ENCODE results near the gene FEM1B. TPM values are rescaled to one million over a fixed set of nuclear protein-coding genes. Genes with fewer than 3 reads are reported as not detected.

FEM1B gene
- total RNA-seq, 1 experiment from 2014 or later = 47.3 TPM

GRCh38 chr15:68322796-68323195 lies 45.3 kb downstream of the FEM1B start:
- Histone ChIP-seq H3K27me3 (replicated peaks; ENCODE audit: insufficient read depth, low read depth, low read length, poor library complexity) (no peaks in the 10 kb centered on the region), H3K27ac (ENCODE audit: low read depth, low read length, poor library complexity, severe bottlenecking) (no peak overlapping the region), H3K9me3 (ENCODE audit: low read depth, low read length, poor library complexity, severe bottlenecking) (no peaks in the 10 kb centered on the region), H3K36me3 (ENCODE audit: insufficient read depth, low read length, poor library complexity, severe bottlenecking) (no peaks in the 10 kb centered on the region), H3K4me1 (ENCODE audit: insufficient read depth, low read length, poor library complexity, severe bottlenecking) (peaks cover 3% of the 10 kb centered on the region), H3K4me3 (ENCODE audit: low read depth, low read length, poor library complexity, severe bottlenecking) (no peak overlapping the region)
- POLR2A ChIA-PET (ENCODE audit: low non-redundant PET) = no interaction called here
- no peak for DNase-seq (ENCODE audit: low spot score)
- intact Hi-C loops (cut with micrococcal nuclease; ENCODE audit: unreplicated experiment) = no loop called here
- TF ChIP-seq EZH2 (IDR thresholded peaks at IDR 0.05; ENCODE audit: borderline replicate concordance, low read depth, low read length, poor library complexity, severe bottlenecking) (no peak), CTCF (conservative IDR thresholded peaks at IDR 0.05; ENCODE audit: low read depth, low read length) (no peak)
- CTCF ChIA-PET = interaction anchor here (0.7 kb wide), 1 partner anchor 9 kb away, joined by 3 read pairs; no protein-coding TSS in a partner anchor
- BruUV-seq (replicated peaks) = no TSS peak

GRCh38 chr15:68325726-68326125 lies 48.2 kb downstream of the FEM1B start:
- no peaks in the 10 kb centered on the region for H3K36me3 ChIP-seq (ENCODE audit: insufficient read depth, low read length, poor library complexity, severe bottlenecking)
- H3K27ac ChIP-seq (ENCODE audit: low read depth, low read length, poor library complexity, severe bottlenecking) = no peak overlapping the region
- no peaks in the 10 kb centered on the region for H3K27me3 ChIP-seq (replicated peaks; ENCODE audit: insufficient read depth, low read depth, low read length, poor library complexity)
- no peak overlapping the region for H3K4me3 ChIP-seq (ENCODE audit: low read depth, low read length, poor library complexity, severe bottlenecking)
- no peaks in the 10 kb centered on the region for H3K9me3 ChIP-seq (ENCODE audit: low read depth, low read length, poor library complexity, severe bottlenecking)
- H3K4me1 ChIP-seq (ENCODE audit: insufficient read depth, low read length, poor library complexity, severe bottlenecking) = peaks cover 3% of the 10 kb centered on the region
- intact Hi-C loops (cut with micrococcal nuclease; ENCODE audit: unreplicated experiment) = no loop called here
- peak; percentile 21 for DNase-seq (ENCODE audit: low spot score)
- TF ChIP-seq CTCF (conservative IDR thresholded peaks at IDR 0.05; ENCODE audit: low read depth, low read length) (no peak), EZH2 (IDR thresholded peaks at IDR 0.05; ENCODE audit: borderline replicate concordance, low read depth, low read length, poor library complexity, severe bottlenecking) (no peak)
- BruUV-seq (replicated peaks) = no TSS peak
- POLR2A ChIA-PET (ENCODE audit: low non-redundant PET) = no interaction called here
- CTCF ChIA-PET = no interaction called here

- no TSS peak for BruUV-seq (replicated peaks)
- peak; percentile 14 for DNase-seq (ENCODE audit: low spot score)
- peaks cover 3% of the 10 kb centered on the region for H3K4me1 ChIP-seq (ENCODE audit: insufficient read depth, low read length, poor library complexity, severe bottlenecking)
- CTCF ChIA-PET = no interaction called here
- H3K9me3 ChIP-seq (ENCODE audit: low read depth, low read length, poor library complexity, severe bottlenecking) = no peaks in the 10 kb centered on the region
- no peak overlapping the region for H3K27ac ChIP-seq (ENCODE audit: low read depth, low read length, poor library complexity, severe bottlenecking)
- H3K36me3 ChIP-seq (ENCODE audit: insufficient read depth, low read length, poor library complexity, severe bottlenecking) = no peaks in the 10 kb centered on the region
- no peak for TF ChIP-seq EZH2 (IDR thresholded peaks at IDR 0.05; ENCODE audit: borderline replicate concordance, low read depth, low read length, poor library complexity, severe bottlenecking)
- no peak for TF ChIP-seq CTCF (conservative IDR thresholded peaks at IDR 0.05; ENCODE audit: low read depth, low read length)
- no peak overlapping the region for H3K4me3 ChIP-seq (ENCODE audit: low read depth, low read length, poor library complexity, severe bottlenecking)
- POLR2A ChIA-PET (ENCODE audit: low non-redundant PET) = no interaction called here
- intact Hi-C loops (cut with micrococcal nuclease; ENCODE audit: unreplicated experiment) = no loop called here
- no peaks in the 10 kb centered on the region for H3K27me3 ChIP-seq (replicated peaks; ENCODE audit: insufficient read depth, low read depth, low read length, poor library complexity)
Measured at GRCh38 chr15:68326711-68327354, 49.3 kb downstream of the FEM1B start.

Measured in A673 (cell line).